AG08395 (cell line): ENCODE measurements around the gene SNPH.

ENCODE experiments used
- DNase-seq: peaks from one replicate; pipeline ENCODE4 v3.0.0; 2012; ENCODE audit warnings: mixed read lengths, low spot score

SNPH gene

DNA sequence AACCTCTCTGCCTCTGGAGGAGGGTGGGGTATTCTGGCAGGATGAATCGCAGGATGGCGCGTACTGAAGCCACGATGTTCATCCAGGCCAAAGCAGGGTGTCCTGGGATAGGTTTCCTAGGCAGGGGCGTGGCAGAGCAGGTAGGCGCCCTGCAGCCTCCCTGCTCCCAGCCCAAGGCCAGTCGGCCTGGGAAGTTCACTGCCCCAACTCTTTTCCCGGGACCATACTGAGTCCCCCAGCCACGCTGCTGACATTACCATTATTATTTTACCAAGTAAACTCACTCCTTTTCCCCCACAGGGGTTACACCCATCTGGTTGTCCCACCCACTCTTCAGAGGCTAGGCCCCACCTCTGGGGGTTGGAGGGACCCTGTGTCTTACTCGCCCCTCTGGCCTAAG is 41.1 kb downstream of the SNPH start:
- DNase-seq = no peak

GRCh38 chr20:1307571-1307971 is 41.5 kb downstream of the SNPH start:
- no peak for DNase-seq

DNA sequence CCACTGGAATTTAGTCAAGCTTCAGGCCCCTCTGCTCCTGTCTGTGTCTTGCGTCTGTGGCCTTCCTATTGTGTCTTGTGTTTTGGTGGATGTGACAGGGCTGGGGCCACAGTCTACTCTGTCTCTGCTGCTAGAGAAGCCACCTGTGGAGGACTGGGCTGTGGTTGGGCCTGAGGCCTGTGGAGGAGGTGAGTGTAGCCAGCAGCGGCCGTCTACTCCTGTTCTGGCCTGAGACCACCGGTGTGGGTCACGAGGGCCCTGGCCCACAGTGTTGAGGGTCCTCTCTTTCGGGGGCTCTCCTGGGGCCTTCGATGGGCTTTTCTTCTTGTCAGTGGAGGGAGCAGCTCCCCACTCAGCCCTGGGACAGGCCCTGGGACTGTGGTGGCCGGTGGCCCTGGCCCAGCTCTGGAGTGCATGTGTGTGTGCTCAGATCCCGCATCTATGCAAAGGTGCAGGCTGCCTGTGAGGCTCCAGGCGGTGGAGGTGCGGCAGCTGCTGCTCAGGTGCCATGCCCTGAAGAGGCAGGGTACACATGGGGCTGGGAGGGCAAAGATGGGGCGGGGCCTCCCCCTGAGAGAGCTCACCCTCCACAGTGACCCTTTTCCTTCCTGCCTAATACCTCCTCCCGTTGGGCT is 42.1 kb downstream of the SNPH start:
- no peak for DNase-seq

DNA sequence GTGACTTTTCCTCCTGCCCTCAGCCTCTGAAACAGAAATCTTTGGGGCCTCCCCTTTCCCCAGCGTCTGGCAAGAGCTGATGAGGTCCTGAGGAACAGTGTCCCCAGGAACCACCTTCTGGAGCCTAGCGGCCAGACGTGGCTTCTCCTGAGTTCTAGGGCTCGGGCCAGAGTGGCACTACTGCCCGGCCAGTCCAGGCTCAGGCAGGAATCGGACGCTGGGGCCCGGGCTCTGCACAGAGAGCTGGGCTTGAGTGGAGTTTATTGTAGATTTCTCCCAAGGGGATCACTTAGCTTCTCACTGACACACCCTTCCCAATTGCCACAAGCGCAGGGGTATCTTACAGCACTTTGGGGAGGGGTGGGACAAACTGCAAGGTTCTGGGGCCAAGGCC is 42.6 kb downstream of the SNPH start:
- DNase-seq = no peak

- DNase-seq = no peak
Measured at GRCh38 chr20:1309439-1309847, 43.3 kb downstream of the SNPH start.

DNA sequence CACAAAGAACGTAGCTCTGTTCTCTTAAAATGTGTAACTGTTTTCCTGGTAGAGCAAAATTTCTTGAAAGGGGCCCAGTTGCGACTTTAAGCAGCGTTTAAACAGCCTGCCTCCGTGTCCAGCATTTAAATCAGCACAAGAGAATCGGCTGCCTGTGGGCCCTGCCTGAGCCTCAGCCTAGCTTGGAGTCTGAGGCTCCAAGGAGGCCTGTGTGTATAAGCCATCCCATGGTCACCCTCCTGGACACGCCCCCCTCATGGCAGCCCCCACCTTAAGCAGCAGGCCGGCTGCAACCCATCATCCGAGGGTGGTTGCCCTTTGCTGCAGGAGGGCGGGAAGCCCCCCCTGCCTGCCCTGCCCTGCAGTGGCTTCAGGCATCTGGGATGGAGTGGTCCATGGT is 44.0 kb downstream of the SNPH start:
- DNase-seq = no peak

DNA sequence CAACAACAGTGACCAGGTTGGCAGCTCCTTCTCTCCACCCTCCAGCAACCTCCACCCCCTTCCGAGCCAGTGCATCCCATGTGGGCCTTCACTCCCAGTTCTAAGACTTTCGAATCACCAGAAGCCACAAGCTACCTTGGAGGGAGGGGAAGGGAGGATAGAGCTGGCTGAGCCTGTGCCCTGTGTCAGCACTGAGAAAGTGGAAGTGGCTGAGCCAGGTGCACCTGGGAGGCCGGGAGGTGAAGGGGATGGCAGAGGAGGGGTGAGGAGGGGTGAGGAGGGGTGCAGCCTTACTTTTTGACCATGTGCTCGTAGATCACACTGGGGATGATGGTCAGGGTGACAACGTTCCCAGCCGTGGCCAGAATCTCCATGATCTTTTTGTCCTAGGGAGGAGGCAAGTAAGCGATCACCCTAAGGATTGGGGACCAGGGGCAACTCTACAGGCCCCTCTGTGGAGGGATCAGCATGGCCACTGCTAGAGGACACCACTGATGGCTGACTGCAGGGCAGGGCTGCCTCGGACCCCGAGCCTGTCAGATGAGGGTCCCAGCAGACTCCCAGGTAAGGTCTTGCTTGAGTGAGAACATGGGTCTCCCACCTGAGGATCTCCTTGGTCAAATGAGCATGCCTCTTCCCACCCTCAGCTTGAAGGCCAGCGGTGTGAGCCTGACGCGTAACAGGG is 44.6 kb downstream of the SNPH start:
- no peak for DNase-seq

- DNase-seq = no peak
Measured at GRCh38 chr20:1312308-1312707, 46.2 kb downstream of the SNPH start.

DNA sequence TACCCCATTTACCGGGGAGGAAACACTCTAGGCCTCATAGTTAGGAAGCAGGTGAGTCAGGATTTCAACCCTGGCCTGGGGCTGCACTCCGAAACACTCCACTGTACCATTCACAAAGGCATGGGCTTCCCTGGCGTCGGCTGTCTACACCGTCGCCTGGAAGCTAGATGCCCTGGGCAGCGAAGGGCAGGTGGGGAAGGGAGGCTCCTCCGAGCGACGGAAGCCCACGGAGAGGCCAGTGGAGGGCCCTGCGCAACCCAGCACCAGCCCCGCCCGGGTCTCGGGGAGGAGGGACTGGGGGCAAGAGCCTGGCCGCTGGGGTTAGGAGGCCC is 46.8 kb downstream of the SNPH start:
- DNase-seq = no peak

DNA sequence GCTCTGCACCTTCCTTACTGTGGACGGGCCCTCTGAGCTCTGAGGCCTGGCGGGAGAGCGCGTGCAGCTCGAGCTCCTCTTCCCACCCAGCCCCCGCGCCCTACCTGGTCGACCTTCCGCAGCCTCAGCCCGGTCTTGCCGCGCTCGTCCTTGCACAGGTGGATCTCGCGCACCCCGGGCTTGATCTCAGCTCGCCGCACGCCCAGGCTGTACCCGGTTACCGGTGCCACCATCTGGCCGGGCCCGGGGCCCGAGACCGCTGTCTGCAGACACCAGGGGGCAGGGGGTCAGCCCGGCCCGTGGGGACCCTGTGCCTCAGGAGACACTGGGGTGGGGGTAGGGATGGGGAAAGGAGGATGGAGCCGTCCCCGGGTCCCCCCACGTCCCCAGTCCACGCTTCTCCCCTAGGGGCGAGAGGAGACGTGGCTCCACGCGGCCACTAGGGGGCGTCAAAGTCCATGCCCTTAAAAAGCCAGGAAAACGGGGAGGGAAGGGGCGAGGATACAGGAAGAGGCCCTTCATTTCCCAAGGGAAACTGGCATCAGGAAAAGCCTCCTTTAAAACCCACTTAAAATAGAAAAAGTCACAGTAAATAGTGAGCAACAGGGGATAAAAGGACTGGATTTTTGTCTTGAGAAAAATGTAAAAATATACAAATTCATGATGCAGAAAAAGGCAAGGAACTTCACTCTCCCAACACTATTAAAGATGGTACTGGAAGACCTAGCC is 47.3 kb downstream of the SNPH start:
- peak; percentile 81 for DNase-seq

- DNase-seq = no peak
Measured at GRCh38 chr20:1315804-1316203, 49.7 kb downstream of the SNPH start.

- no peak for DNase-seq
Measured at GRCh38 chr20:1317545-1318255, 51.6 kb downstream of the SNPH start.

- no peak for DNase-seq
Measured at GRCh38 chr20:1319051-1319450, 53.0 kb downstream of the SNPH start.

GRCh38 chr20:1319462-1319861 is 53.4 kb downstream of the SNPH start:
- no peak for DNase-seq

DNA sequence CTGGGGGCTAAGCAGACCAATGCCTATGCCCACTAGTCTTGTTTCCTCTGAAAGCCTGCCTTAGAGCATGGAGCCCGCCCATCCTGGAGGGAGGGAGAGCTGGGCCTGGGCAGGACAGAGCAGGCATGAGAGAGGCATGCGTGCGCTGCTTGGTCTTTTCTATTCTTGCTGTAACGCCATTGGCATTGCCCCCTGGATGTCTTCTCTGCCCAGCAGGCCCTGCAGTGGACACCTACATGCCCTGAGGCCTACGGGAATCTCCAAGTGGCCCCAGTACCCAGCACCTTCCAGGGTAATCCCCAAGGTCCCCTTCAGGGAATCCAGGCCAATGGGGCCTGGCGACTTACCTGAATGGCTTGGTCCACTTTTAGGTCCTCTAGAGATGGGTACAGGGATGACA is 53.9 kb downstream of the SNPH start:
- DNase-seq = no peak

GRCh38 chr20:1320902-1321653 is 55.0 kb downstream of the SNPH start:
- DNase-seq = no peak

- DNase-seq = no peak
Measured at GRCh38 chr20:1321654-1321939, 55.5 kb downstream of the SNPH start.

DNA sequence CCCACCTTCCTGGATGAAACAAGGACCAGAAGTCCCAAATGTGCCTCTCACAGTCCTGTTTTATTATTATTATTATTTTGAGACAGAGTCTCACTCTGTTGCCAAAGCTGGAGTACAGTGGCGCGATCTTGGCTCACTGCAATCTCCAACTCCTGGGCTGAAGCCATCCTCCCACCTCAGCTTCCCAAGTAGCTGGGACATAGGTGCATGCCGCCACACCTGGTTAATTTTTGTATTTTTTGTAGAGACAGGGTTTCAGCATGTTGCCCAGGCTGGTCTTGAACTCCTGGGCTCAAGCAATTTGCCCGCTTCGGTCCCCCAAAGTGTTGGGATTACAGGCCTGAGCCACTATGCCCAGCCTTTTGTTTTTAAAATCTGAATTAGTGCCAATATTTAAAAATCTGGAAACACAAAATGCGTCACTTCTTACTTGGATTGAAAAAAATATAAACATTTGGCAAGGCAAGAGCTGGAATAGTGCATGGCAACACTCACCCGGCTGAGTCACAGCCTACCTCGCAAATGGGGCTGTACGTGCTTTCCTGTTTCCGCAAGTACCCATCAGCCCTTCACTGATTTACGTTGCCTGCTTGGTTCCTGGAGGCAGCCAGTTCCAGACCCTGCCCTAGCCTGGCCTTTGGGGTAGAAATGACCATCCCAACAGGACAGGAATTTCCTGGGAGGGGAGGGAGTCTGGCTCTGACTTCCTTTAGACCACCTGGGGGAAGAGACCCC is 56.6 kb downstream of the SNPH start:
- peak; percentile 89 for DNase-seq

GRCh38 chr20:1323256-1323655 is 57.2 kb downstream of the SNPH start:
- no peak for DNase-seq

DNA sequence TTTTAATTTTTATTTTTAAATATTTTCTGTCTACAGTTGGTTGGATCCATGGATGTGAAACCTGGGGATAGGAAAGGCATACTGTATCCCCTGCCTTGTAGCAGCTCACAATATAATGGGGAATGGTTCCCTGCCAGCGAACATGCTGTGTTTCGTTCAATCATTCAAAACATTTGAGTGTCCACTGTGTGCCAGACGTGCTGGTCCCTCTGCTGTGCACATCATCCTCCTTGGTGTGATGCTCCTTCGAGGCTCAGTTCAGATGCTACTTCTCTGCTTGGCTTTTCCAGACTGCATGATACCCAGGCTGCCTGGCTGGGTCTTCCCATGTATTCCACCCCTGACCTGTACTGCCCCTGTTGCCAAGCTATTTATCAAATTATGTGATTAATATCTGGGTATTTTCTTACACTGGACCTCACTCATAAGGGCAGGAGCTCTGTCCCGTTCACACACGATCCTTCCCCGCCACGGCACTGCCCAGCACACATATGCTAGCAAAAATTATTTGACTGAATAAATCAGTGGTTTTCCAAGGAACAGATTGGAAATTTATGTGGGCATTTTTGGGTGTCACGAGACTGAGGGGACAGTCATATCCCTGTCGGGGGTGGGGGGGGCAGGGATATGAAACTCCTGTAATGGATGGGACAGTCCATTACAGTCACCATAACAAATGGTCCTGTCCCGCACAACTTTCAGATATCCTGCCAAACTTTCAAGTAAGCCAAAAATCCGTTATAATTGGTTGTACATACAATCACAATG is 57.9 kb downstream of the SNPH start:
- DNase-seq = no peak

DNA sequence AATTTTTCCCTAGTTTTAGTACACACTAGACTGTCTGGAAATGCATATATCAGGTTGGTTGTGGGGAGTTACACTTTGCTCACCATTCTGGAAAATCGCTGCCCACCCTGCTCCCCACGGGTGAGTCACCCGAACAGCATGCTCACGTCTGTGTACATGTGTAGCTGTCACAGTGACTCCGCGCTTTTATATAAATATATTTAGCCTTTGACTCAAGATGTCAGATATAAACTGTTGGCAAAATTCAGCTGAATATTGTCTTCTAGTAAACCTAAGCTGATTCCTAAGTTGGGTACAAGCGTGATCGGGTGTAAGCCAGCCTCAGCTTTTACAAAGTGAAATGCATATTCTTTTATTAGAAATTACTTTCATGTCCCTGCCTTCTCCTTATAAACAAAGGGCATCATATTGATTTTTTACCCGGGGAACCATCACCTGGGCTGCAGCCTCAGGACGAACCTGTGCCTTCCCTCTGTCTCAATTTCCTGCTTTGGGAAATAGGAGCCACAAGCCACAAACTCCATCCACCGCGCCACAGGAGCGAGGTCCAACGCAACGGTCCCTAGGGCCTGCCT is 58.6 kb downstream of the SNPH start:
- DNase-seq = no peak
